ENCODE results near the gene TPI1. TPM values are rescaled to one million over a fixed set of nuclear protein-coding genes. Genes with fewer than 3 reads are reported as not detected.

The TPI1 gene
- total and polyA plus RNA-seq, 2 of the 8 experiments (the other 6 are each of a cell fraction or from before 2014, with no cell fraction given) = 910 to 3,018 TPM

DNA sequence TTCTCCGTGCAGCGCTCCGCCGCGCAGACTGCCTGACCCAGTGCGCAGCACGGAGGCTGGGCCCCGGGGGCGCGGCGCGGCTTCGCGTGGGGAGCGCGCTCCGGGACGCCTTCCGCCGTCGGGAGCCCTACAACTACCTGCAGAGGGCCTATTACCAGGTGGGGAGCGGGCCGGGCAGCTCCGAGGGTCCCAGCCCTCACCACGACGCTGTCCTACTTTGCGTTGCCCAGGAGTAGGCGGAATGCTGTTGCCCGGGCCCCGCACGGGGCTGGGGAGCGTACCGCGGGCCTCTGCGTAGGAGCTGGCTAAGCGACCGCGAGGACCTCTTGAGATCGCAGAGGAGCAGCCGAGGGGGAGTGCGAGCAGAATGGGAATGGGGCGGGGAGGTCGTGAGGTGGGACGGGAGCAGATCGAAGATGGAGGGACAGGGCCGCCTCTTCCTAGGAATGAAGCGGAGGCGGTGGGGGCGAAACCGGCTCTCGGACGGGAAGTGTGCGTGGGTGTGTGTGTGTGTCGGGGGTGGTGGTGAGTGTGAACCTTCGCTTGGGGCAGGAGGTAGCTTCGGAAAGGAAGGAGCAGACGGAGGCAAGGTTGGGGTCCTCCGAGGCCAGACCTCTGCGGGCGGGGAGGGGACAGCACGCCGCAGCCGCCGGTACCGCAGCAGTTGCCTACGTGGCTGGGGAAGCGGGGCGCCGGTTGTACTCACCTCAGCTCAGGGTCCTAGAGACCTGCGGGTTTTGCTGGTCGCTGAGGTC, 38.4 kb upstream of the TPI1 start (continued):
- TF ChIP-seq CBX8 (IDR thresholded peaks at IDR 0.05; ENCODE audit: borderline replicate concordance, low read depth, low read length) (no peak), CTBP2 (IDR thresholded peaks at IDR 0.05; ENCODE audit: borderline replicate concordance, insufficient read depth, insufficient read length, low read length) (no peak), EP300 (IDR thresholded peaks at IDR 0.05; ENCODE audit: borderline replicate concordance in 1 of 2, low read depth in 2 of 2, low read length in 2 of 2) (no peak), NANOG (IDR thresholded peaks at IDR 0.05; ENCODE audit: insufficient read depth, low read depth, low read length, poor library complexity, severe bottlenecking) (no peak), ASH2L (IDR thresholded peaks at IDR 0.05; ENCODE audit: low read length) (peak; percentile 86), BCL11A (IDR thresholded peaks at IDR 0.05; ENCODE audit: low read depth in 2 of 2, low read length in 2 of 2) (no peak), YY1 (IDR thresholded peaks at IDR 0.05; ENCODE audit: low read depth, low read length) (no peak), TEAD4 (IDR thresholded peaks at IDR 0.05; ENCODE audit: low read depth, low read length) (no peak), CEBPB (IDR thresholded peaks at IDR 0.05; ENCODE audit: low read depth, low read length) (no peak), SP1 (IDR thresholded peaks at IDR 0.05; ENCODE audit: low read depth, low read length) (peak; percentile 60; the same call in 1 of the 2 replicates), RXRA (IDR thresholded peaks at IDR 0.05; ENCODE audit: insufficient read depth, low read depth, low read length) (no peak), SIRT6 (IDR thresholded peaks at IDR 0.05; ENCODE audit: low read length) (no peak), RBBP5 (IDR thresholded peaks at IDR 0.05; ENCODE audit: borderline replicate concordance, low read depth, low read length) (peak; percentile 81; the same call in 1 of the 2 replicates), KDM1A (IDR thresholded peaks at IDR 0.05; ENCODE audit: borderline replicate concordance, low read length) (no peak), SRF (IDR thresholded peaks at IDR 0.05; ENCODE audit: low read depth, low read length) (no peak)
- TF ChIP-seq, protein P1, sequence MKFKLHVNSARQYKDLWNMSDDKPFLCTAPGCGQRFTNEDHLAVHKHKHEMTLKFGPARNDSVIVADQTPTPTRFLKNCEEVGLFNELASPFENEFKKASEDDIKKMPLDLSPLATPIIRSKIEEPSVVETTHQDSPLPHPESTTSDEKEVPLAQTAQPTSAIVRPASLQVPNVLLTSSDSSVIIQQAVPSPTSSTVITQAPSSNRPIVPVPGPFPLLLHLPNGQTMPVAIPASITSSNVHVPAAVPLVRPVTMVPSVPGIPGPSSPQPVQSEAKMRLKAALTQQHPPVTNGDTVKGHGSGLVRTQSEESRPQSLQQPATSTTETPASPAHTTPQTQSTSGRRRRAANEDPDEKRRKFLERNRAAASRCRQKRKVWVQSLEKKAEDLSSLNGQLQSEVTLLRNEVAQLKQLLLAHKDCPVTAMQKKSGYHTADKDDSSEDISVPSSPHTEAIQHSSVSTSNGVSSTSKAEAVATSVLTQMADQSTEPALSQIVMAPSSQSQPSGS (IDR thresholded peaks at IDR 0.05; ENCODE audit: low read length) = no peak

Data from H1 (cell line).